Endodermal cell (in vitro differentiated cells): Measurements from ENCODE around the gene CCDC27. TPM values are rescaled to one million over a fixed set of nuclear protein-coding genes. Genes with fewer than 3 reads are reported as not detected.

Source experiments
- DNase-seq: peaks from one replicate; pipeline ENCODE4 v3.0.0-alpha.2; 2017
- H3K27ac ChIP-seq: 2 replicates; pipeline ENCODE4 v1.5.1; 2013; ENCODE audit warnings: mild to moderate bottlenecking, low read depth, low read length, moderate library complexity
- H3K27me3 ChIP-seq: 2 replicates; pipeline ENCODE4 v1.6.1; 2013; ENCODE audit warnings: mild to moderate bottlenecking, low read length, moderate library complexity; ENCODE audit not compliant: insufficient read depth, control insufficient read depth, poor library complexity, severe bottlenecking
- H3K36me3 ChIP-seq: 2 replicates; pipeline ENCODE4 v1.7.0; 2013; ENCODE audit warnings: mild to moderate bottlenecking, low read length, moderate library complexity; ENCODE audit not compliant: control insufficient read depth, insufficient read depth
- H3K4me1 ChIP-seq: one replicate; pipeline ENCODE4 v1.7.0; 2013; ENCODE audit warnings: low read length; ENCODE audit not compliant: control insufficient read depth, insufficient read depth
- H3K4me3 ChIP-seq: 2 replicates; pipeline ENCODE4 v1.5.1; 2013; ENCODE audit warnings: mild to moderate bottlenecking, low read length, moderate library complexity
- H3K9ac ChIP-seq: 2 replicates; pipeline ENCODE4 v1.6.1; 2013; ENCODE audit warnings: mild to moderate bottlenecking, low read length, moderate library complexity; ENCODE audit not compliant: poor library complexity, severe bottlenecking; ENCODE audit errors: extremely low read depth
- H3K9me3 ChIP-seq: 2 replicates; pipeline ENCODE4 v1.6.1; 2013; ENCODE audit warnings: mild to moderate bottlenecking, low read length, moderate library complexity; ENCODE audit not compliant: control insufficient read depth
- H3K27ac Mint-ChIP-seq: 2 replicates; pipeline ENCODE4 v1.8.0; 2020; ENCODE audit warnings: mixed read lengths
- H3K27me3 Mint-ChIP-seq: 2 replicates; pipeline ENCODE4 v1.8.0; 2021; ENCODE audit warnings: mild to moderate bottlenecking, mixed read lengths; ENCODE audit not compliant: insufficient read depth
- H3K36me3 Mint-ChIP-seq: 2 replicates; pipeline ENCODE4 v1.8.0; 2020; ENCODE audit warnings: low read depth, mixed read lengths
- H3K4me1 Mint-ChIP-seq: 2 replicates; pipeline ENCODE4 v1.8.0; 2020; ENCODE audit warnings: mixed read lengths
- H3K4me3 Mint-ChIP-seq: 2 replicates; pipeline ENCODE4 v1.8.0; 2020; ENCODE audit warnings: mild to moderate bottlenecking, moderate library complexity, mixed read lengths
- H3K9me3 Mint-ChIP-seq: 2 replicates; pipeline ENCODE4 v1.8.0; 2020; ENCODE audit warnings: mild to moderate bottlenecking, mixed read lengths
- CTCF ChIP-seq: fragments of 200-600 bp; sonication (generic); conservative IDR thresholded peaks from 2 replicates; pipeline ENCODE4 v1.5.0; 2021; ENCODE audit warnings: antibody characterized with exemption, mild to moderate bottlenecking
- WGBS, 2 experiments: methylation state at CpG; one replicate each; pipeline versions ENCODE4 v1.1.5 to v1.1.7; 2013; ENCODE audit warnings: missing lambda C conversion rate in 2 of 2, mixed read lengths in 1 of 2; ENCODE audit not compliant: insufficient coverage in 1 of 2, insufficient read length in 1 of 2; 5-methylcytosine and 5-hydroxymethylcytosine counted together
- total RNA-seq, 2 donors: library from RNA; stranded (reverse); fragmentation: NEBNext Ultra II Directional in 1 of 2; extraction: Animal tissue kit (Norgen Biotek cat#: 25700) in 1 of 2; gene quantifications; 2 replicates in 1 of 2; 3 replicates in 1 of 2; pipeline ENCODE4 v1.2.1, GENCODE V29; 2021

Gene CCDC27
- total RNA-seq, 2 donors from 2014 or later: not detected

DNA sequence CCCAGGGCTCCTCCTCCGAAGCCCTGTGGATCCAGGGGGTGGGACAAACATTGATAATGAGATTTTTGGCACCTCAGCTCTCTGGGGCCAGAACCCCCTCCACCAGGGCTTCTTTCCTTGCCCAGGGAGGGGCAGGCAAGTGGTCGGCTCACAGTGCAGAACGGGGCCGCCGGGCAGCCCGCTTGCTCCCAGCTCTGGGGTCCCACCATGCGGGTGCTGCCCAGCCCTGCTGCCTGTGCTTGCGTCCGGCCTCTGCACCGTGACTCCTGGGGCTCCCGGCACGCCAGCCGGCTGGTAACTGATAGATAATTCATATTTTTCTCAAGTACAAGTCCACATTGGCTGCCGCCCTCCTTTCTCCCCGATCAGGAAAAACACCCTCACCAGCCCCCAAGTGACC, 42.0 kb upstream of the CCDC27 start:
- H3K27me3 Mint-ChIP-seq: peaks cover 4% of the 10 kb centered on the region
- no peak overlapping the region for H3K4me3 ChIP-seq

DNA sequence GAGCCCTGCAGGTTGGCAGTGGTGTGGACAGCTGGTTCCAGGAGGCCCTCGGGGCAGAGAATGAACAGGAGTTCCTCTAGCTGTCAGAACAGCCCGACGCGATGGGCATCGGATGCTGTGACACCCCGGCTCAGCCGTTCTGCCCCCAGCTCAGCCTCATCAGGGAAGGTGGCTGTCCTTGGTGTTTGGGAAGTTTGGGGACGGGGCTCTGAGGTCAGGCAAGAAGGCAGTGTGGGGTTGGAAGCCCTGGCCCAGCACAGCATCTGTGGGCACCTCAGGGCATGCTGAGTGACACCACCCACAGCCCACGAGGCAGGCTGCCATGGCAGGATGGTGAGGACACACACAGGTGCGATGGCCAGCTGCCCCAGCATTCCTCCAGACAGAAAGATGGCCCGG, 40.9 kb upstream of the CCDC27 start:
- TF ChIP-seq CTCF: no peak
- Histone ChIP-seq H3K36me3 (no peaks in the 10 kb centered on the region), H3K9me3 (no peaks in the 10 kb centered on the region), H3K4me3 (no peak overlapping the region), H3K27ac (no peak overlapping the region), H3K9ac (no peak overlapping the region), H3K4me1 (no peaks in the 10 kb centered on the region), H3K27me3 (peaks cover 10% of the 10 kb centered on the region)
- H3K9me3 Mint-ChIP-seq: no peaks in the 10 kb centered on the region
- peaks cover 4% of the 10 kb centered on the region for H3K27me3 Mint-ChIP-seq
- H3K4me1 Mint-ChIP-seq: peaks cover 4% of the 10 kb centered on the region
- no peak for DNase-seq
- H3K36me3 Mint-ChIP-seq: no peaks in the 10 kb centered on the region
- 75 to 88% methylated on average over 7 to 11 of the region's 11 CpGs for WGBS, 2 experiments
- no peak overlapping the region for H3K4me3 Mint-ChIP-seq
- H3K27ac Mint-ChIP-seq: no peak overlapping the region

More for the DNA sequence above, 42.0 kb upstream of the CCDC27 start:
- Histone ChIP-seq H3K27me3 (peaks cover 10% of the 10 kb centered on the region), H3K27ac (no peak overlapping the region), H3K9ac (no peak overlapping the region), H3K4me1 (no peaks in the 10 kb centered on the region), H3K36me3 (no peaks in the 10 kb centered on the region), H3K9me3 (no peaks in the 10 kb centered on the region)
- no peak for TF ChIP-seq CTCF
- H3K27ac Mint-ChIP-seq: no peak overlapping the region
- DNase-seq: no peak
- 83 to 89% methylated on average over 2 to 15 of the region's 15 CpGs for WGBS, 2 experiments
- no peaks in the 10 kb centered on the region for H3K9me3 Mint-ChIP-seq
- peaks cover 4% of the 10 kb centered on the region for H3K4me1 Mint-ChIP-seq
- no peak overlapping the region for H3K4me3 Mint-ChIP-seq
- H3K36me3 Mint-ChIP-seq: no peaks in the 10 kb centered on the region

DNA sequence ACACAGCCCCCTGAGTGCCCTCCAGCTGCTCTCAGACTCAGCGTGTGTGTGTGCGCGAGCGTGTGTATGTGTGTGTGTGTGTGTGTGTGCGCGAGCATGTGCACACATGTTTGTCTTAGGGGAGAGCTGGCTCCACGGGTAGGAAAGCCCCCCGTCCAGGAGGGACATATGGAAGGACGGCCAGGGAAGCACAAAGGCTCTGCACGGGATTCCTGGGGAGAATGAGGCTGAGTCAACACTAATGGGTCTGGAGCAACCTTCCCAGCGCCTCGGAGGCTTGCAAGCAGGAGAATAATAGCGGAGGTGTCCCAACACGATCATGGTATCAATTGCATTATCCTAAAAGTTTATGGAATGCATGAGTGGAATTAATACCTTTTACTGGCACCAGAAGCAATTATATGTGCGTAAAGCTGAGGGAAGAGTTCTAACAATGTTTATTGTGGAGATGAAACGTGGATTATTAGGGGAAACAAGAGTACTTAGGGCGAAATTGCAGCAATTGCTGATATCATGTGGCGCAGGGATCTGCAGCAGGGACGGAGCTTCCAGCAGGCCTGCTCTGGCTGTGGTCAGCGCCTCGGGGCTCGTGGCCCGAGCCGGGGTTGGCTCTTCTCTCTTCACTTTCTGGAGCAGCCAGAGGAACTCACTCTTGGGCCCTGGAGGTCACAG, 40.3 kb upstream of the CCDC27 start:
- Mint-ChIP-seq H3K27ac (no peak overlapping the region), H3K9me3 (no peaks in the 10 kb centered on the region), H3K4me1 (peaks cover 4% of the 10 kb centered on the region), H3K36me3 (no peaks in the 10 kb centered on the region), H3K4me3 (no peak overlapping the region), H3K27me3 (peaks cover 4% of the 10 kb centered on the region)
- H3K9me3 ChIP-seq: no peaks in the 10 kb centered on the region
- WGBS, 2 experiments: 85 to 89% methylated on average over 21 to 24 of the region's 24 CpGs
- no peaks in the 10 kb centered on the region for H3K4me1 ChIP-seq
- DNase-seq: no peak
- H3K4me3 ChIP-seq: no peak overlapping the region
- H3K27me3 ChIP-seq: peaks cover 10% of the 10 kb centered on the region
- H3K9ac ChIP-seq: no peak overlapping the region
- no peaks in the 10 kb centered on the region for H3K36me3 ChIP-seq
- no peak overlapping the region for H3K27ac ChIP-seq
- TF ChIP-seq CTCF: no peak
